ENCODE data around the gene MYO5B.

- TF ChIP-seq CTCF (conservative IDR thresholded peaks at IDR 0.05; ENCODE audit: low read depth, low read length), result no peak
- TF ChIP-seq USF2 (IDR thresholded peaks at IDR 0.05; ENCODE audit: low read depth, low read length), result no peak
- no peak for TF ChIP-seq POLR2A (IDR thresholded peaks at IDR 0.05; ENCODE audit: low read depth, low read length)
- no peak for TF ChIP-seq BHLHE40 (IDR thresholded peaks at IDR 0.05; ENCODE audit: low read depth, low read length)
- no peak for TF ChIP-seq RCOR1 (IDR thresholded peaks at IDR 0.05; ENCODE audit: insufficient replicate concordance, low read length)
- no peak for TF ChIP-seq CEBPB (IDR thresholded peaks at IDR 0.05; ENCODE audit: low read depth, low read length)
- no peak for TF ChIP-seq MXI1 (IDR thresholded peaks at IDR 0.05; ENCODE audit: borderline replicate concordance, low read depth, low read length)
- TF ChIP-seq MAZ (IDR thresholded peaks at IDR 0.05; ENCODE audit: borderline replicate concordance, low read depth, low read length), result no peak
These were observed 382.0 kb downstream of the MYO5B start for GRCh38 chr18:49813069-49813318.

Data from IMR-90 (cell line).